Endothelial cell of hepatic sinusoid (primary cell): ENCODE results near the gene GLI1.
"Not testable (repeated sequence)": the region's sequence is repeated elsewhere in the genome, so short reads cannot be mapped to it uniquely, and the experiment has no call there.

Source experiments
- in situ Hi-C: cut with HindIII; loops from 2 replicates; pipeline ENCODE4 v1.10.0; 2017; ENCODE audit warnings: low sequenced_read_pairs

GLI1 gene

GRCh38 chr12:57459750-57460467, at the start of gene GLI1:
GLI1 (plus strand) TSS chr12:57459785; CDS start chr12:57463692, 3,907 bp downstream.
- in situ Hi-C loops: no loop called here

- in situ Hi-C loops: no loop called here
Measured at GRCh38 chr12:57410534-57410933, 49.1 kb upstream of the GLI1 start.

- in situ Hi-C loops: not testable (repeated sequence)
Measured at GRCh38 chr12:57414160-57414559, 45.4 kb upstream of the GLI1 start.

GRCh38 chr12:57415088-57415487, 44.5 kb upstream of the GLI1 start:
- in situ Hi-C loops: no loop called here

- in situ Hi-C loops: no loop called here
Measured at GRCh38 chr12:57416039-57416996, 43.3 kb upstream of the GLI1 start.

GRCh38 chr12:57418255-57418654, 41.3 kb upstream of the GLI1 start:
- in situ Hi-C loops: no loop called here

- in situ Hi-C loops: no loop called here
Measured at GRCh38 chr12:57419495-57419894, 40.1 kb upstream of the GLI1 start.

- in situ Hi-C loops: no loop called here
Measured at GRCh38 chr12:57420482-57420881, 39.1 kb upstream of the GLI1 start.

- in situ Hi-C loops: not testable (repeated sequence)
Measured at GRCh38 chr12:57426948-57427347, 32.6 kb upstream of the GLI1 start.

- in situ Hi-C loops: no loop called here
Measured at GRCh38 chr12:57428965-57429364, 30.6 kb upstream of the GLI1 start.

GRCh38 chr12:57429473-57430111, 30.0 kb upstream of the GLI1 start:
- in situ Hi-C loops: no loop called here

GRCh38 chr12:57430112-57430930, 29.3 kb upstream of the GLI1 start:
- in situ Hi-C loops: no loop called here

- in situ Hi-C loops: no loop called here
Measured at GRCh38 chr12:57430931-57431566, 28.5 kb upstream of the GLI1 start, which contains the start of gene R3HDM2. R3HDM2 (minus strand) TSS chr12:57431043; CDS start chr12:57310428, 120,615 bp downstream.

- in situ Hi-C loops: no loop called here
Measured at GRCh38 chr12:57431654-57432188, 27.9 kb upstream of the GLI1 start.

GRCh38 chr12:57433370-57433769, 26.2 kb upstream of the GLI1 start:
- in situ Hi-C loops: no loop called here

GRCh38 chr12:57434517-57435223, 24.9 kb upstream of the GLI1 start, which contains the start of gene INHBC:
INHBC (plus strand) TSS chr12:57434784; CDS start chr12:57434887, 103 bp downstream.
- in situ Hi-C loops: no loop called here

- in situ Hi-C loops: no loop called here
Measured at GRCh38 chr12:57435293-57435692, 24.3 kb upstream of the GLI1 start.

GRCh38 chr12:57438400-57438799, 21.2 kb upstream of the GLI1 start:
- in situ Hi-C loops: no loop called here

GRCh38 chr12:57439762-57440266, 19.8 kb upstream of the GLI1 start:
- in situ Hi-C loops: no loop called here
